ENCODE data around the gene LCN15.
"Not testable (repeated sequence)": the region's sequence is repeated elsewhere in the genome, so short reads cannot be mapped to it uniquely, and the experiment has no call there.

The LCN15 gene

GRCh38 chr9:136719195-136719880 lies 45.0 kb downstream of the LCN15 start:
- no peak for DNase-seq

DNA sequence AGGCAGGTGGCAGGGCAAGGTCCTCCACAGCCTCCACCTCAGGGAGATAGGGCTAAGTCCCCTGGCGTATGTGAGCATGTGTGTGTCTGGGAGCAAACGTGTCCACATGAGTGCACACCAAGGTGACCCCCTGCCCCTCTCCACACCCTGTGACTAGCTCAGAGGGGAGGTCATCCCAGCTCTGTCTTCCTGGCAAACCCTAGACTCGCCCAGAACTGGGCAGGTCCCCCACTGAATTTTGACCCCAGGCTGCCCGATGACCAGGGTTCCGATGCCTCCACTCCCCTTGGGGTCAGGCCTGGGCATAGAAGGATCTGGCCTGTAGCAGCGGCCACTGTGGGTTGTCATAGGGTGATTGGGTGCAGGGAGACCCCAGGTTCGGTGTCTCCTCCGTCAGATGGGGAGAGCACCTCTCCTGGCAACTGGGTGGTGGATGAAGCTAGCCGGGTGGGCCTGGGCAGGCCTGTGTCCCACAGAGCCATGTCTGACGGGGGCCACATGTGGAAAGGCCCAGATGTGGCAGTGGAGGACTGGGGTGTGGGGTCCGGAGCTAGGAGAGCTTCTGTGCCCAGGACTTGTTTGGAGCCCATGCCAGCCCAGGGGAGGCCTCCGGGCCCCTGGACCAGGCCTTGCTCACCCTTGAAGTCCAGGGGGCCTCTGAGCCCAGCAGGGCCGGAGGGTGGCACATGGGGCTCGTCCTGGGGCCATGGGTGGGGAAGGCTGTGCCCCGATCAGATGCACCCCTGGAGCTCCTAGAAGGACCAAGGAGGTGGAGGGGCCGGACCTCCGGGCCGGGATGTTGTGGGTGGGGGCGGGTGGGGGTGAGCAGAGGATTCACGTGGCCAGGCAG lies 45.7 kb downstream of the LCN15 start:
- no peak for DNase-seq

GRCh38 chr9:136717399-136717798 lies 46.9 kb downstream of the LCN15 start:
- DNase-seq: no peak

DNA sequence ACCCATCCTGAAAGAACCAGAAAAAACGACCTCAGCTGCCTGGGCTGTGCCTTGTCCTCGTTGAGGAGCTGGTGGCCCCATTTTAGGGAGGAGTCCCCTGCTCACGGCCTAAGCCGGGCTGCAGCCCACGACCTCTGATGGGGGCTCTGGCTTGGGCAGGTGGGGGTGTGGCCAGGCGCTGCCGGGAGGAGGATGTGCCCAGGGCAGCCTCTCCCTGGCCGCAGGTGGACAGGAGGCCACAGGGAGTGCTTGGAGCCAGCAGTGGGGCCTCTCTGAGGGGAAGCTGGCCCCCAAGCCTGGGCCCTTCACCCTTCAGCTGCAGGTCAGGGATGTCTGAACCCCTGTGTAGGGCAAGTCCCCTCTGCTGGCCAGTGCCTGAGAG lies 49.4 kb downstream of the LCN15 start:
- DNase-seq: no peak

GRCh38 chr9:136714096-136714892 lies 50.0 kb downstream of the LCN15 start:
- DNase-seq: no peak

GRCh38 chr9:136713550-136713949 lies 50.8 kb downstream of the LCN15 start:
- no peak for DNase-seq

- DNase-seq: no peak
Observed at GRCh38 chr9:136712690-136713544, 51.4 kb downstream of the LCN15 start.

DNA sequence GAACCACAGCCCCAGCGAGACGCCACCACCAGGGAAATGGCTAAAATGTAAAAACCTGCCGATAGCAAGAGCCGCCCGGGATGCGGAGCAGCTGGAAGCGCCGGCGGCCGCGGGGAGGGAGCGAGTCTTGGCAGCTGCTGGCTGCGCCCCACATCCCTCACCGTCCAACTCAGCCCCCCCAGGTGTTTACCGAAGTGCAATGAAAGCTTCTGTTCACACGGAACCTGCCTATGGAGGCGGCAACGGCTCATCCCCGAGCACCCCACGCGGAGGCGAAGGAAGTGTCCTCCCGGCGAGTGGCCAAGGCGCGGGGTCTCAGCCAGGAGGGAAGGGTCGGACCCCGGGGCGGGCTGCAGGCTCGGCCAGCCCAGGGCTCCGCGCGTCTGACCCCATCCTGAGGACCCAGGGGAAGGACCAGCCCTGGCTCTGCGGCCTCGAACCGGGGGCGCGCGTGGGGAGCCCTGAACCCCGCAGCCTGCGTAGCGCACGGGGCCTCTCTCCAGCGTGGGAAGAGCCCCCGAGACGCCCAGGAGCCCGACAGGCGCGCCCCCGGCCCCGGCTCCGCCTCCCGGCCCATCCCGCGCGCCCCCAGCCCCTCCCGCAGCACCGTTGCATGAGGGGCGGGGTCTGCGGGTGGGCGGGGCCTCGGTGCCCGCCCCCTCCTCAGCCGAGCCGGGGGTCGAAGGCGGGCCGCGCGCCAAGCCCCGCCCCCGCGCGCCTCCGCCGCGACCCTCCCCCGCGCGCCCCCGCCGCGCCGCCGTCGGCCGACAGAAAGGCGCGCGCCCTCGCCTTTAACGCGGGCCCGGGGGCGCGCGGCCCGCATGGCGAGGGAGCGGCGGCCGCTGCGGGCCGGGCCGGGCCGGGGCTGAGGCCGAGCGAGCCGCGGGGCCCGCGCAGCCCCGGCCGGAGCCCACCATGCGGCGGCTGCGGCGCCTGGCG lies 52.3 kb downstream of the LCN15 start, which contains the start of gene DIPK1B:
Gene DIPK1B, plus strand, starts transcription at position 822 of the 939 bp plus-strand sequence. Its CDS starts 94 bp downstream, at position 916.
- DNase-seq: no peak

DNA sequence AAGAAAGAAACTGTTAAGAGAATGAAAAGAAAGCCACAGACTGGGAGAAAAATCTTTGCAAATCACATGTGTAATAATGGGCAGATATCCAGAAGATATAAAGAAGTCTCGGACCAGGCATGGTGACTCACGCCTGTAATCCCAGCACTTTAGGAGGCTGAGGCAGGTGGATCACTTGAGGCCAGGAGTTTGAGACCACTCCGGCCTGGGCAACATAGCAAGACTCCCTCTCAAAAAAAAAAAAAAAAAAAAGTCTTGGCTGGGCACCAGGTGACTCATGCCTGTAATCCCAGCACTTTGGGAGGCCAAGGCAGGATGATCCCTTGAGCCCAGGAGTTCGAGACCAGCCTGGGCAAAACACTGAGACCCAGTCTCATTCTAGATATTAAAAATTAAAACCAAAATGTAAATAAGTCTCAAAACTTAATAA lies 53.1 kb downstream of the LCN15 start:
- not testable (repeated sequence) for DNase-seq

GRCh38 chr9:136710543-136710942 lies 53.8 kb downstream of the LCN15 start:
- no peak for DNase-seq
